Renal cortical epithelial cell (primary cell): ENCODE data around the gene NADK2. TPM values are rescaled to one million over a fixed set of nuclear protein-coding genes. Genes with fewer than 3 reads are reported as not detected.

Source experiments
- DNase-seq: peaks from one replicate; pipeline ENCODE4 v3.0.0-alpha.2; 2011; ENCODE audit warnings: low read depth
- total RNA-seq: library from RNA; depleted of rRNA; stranded (reverse); fragments of >200 nt; gene quantifications from 2 replicates; pipeline ENCODE4 v1.2.3, GENCODE V29; 2014

Gene NADK2
- total RNA-seq, 1 donor from 2014 or later: 52.9 TPM

DNA sequence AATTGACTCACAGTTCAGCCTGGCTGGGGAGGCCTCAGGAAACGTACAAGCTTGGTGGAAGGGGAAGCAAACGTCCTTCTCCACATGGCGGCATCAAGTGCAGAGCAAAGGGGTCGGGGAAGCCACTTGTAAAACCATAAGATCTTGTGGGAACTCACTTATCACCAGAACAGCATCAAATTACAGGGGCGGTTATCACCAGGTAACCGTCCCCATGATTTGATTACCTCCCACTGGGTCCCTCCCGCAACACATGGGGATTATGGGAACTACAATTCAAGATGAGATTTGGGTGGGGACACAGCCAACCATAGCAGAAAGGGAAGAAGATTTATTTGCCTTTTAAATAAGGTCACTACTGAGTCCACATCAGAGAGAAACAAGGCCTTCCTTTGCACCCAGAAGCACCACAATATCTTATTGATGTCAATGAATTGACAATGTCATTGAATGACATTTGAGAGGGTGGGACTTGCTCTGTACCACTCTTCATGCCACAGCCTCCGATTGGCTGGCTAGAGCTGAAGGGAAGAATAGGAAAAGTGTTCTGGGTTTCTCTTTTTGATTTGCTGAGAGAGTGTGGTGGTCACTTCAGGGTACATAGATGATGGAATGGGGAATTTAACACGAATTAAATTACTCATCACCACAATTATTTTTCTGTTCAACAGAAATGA lies 78.8 kb downstream of the NADK2 start:
- DNase-seq: no peak

DNA sequence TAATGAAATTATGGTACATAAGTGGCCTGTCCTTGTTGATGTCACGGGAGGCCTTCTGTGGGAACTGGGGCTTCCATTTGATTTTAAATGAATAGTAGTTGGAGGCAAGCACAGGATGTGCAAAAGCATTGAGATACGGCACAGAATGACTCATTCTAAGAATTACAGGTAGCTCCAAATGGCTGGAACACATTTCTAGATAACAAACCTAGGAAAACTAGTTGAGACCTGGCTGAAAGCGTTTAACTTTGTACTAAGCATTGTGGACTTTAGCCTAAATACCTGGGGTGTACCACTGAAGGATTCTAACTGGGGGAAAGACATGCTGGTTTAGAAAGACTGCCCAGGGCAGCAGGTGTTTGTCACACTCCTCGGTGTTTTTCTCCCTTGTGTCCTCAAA lies 80.4 kb downstream of the NADK2 start:
- DNase-seq: no peak

DNA sequence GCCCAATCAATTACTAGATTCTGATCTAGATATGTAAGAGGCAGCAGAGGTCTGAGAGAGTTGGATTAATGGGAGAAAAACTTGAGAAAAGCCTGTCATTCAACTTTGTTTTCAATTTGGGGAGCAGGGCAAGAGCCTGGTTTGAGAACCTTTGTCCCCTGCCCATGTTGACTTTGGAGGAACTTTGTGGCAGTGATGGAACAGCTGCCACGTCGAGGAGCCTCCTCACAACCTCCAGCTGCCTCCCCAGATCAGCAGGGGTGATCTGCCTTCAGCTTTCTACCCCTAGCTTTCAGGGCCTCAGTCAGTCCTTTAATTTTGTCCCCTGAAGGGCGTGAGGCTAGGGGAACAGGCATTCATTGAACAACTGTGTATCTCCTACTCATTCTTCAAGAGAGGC lies 81.1 kb downstream of the NADK2 start:
- DNase-seq: no peak

DNA sequence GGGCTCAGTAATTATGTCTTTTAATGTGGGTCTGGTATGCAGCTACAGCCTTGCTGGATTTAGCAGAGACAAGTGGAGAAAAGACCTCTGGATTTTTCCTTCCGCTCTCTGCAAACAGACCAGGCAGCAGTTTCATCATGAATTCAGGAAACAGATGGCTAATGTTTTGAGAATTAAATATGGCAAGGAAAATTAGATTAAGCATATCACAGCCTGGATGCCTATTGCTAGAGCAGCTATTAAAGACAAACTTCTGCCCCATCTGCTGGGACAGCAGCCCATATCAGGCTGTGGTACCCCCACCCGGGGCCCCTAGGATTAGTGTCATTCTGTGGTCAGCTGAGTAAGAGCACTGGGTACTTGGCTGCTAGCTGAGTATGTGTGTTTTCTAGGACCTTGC lies 83.6 kb downstream of the NADK2 start:
- no peak for DNase-seq

DNA sequence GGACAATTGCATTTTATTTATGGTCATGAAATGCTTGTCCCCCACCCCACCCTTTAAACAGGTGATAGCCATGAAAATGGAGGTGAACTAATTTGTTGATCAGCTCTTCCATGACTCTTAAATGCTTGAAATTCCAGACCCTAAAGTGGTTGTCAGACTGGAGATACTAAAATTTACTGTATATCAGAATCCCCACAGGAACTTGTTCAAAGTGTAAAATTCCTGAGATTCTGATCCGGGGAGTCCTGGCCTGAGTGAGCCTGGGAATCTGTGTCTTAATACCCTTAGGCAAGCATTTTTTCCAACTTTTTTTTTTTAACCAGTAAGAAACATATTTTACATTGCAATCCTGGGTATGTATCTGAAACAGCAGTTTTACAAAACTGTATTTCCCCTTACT lies 85.1 kb downstream of the NADK2 start:
- DNase-seq: peak; percentile 29

- DNase-seq: no peak
Measured at GRCh38 chr5:36156121-36156601, 85.6 kb downstream of the NADK2 start.

DNA sequence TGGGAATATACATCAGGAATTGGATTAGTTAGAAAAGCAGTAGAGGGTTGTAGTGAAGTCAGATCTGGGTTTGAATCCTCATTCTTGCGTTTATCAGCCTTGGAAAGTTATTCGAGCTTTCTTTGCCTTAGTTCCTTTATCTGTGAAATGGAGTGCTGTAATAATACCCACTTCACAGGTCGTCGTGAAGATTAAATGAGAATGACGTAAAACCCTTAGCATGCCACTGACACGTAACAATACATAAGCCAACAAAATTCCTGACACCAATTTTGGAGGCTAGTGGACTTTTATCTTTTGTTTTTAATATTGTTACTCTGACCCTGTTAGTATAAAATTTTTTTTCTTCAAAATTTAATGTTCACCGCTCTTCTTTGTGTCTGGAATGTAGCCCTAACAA lies 86.4 kb downstream of the NADK2 start:
- no peak for DNase-seq

- DNase-seq: no peak
Measured at GRCh38 chr5:36153726-36154125, 88.0 kb downstream of the NADK2 start.

DNA sequence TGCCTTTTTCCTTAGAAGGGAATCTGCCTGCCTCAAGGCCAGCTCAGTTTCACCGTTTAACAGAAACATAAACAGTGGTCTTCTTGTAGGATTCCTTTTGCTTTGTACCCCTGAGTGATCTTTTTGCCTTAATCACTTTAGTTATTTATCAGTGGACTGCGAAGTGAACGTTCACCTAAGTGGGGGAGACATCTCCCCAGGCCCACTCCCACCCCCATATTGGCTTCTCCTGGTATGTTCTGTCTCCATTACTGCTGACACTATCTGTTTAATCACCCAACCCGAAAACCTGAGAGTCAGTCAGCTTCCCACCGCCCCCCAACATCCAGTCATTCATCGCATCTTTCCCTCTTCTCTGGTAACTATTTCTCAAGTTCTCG lies 88.4 kb downstream of the NADK2 start:
- no peak for DNase-seq

GRCh38 chr5:36152324-36153297 lies 89.1 kb downstream of the NADK2 start:
- peak; percentile 41 for DNase-seq

DNA sequence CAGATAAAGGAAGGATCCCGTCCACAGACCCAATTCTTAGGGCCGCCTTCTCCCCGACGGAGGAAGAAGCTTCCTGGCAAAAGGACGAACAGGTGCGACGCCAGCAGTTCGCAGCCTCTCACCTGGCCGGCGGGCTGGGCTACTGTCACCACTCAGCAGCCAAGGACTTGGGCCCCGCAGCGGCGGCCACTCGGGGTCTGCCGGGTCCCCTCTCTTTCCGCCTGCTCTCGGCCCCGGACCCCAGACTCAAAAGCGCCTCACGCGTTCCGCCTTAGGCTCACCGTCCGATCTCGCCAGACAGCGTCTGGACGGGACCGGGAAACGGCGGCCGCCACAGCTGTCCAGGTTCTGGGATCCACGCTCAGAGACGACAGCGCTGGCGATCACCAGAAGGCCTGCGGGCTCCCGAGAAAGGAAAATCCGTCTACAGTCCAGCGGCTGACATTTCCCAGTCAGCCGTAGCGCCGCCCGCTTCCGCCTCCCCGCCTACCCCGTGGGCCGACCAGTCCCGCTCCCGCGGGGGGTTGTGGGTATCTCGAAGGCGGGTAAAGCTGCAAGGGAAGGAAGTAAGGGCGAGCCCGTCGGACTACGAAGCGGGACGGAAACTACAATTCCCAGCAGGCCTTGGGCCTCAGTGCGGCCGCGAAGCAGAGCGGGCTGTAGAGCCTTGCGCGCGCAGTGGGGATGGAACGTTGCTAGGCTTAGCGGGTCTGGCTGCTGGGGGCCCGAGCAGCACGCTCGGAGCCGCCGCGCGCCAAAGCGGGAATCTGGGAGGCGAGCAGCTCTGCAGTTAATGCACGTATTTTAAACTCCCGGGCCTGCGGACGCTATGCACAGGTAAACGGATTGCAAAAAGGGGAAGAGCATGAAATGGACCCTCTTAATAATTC lies 90.0 kb downstream of the NADK2 start, which contains the start of the genes LMBRD2 and SKP2:
Gene LMBRD2, minus strand, starts transcription at position 454 of the 890 bp plus-strand sequence. CDS start 8,538 bp downstream, outside the sequence.
Gene SKP2, plus strand, starts transcription at position 678 of the 890 bp plus-strand sequence. Its CDS starts 152 bp downstream, at position 830.
- DNase-seq: peak; percentile 94

DNA sequence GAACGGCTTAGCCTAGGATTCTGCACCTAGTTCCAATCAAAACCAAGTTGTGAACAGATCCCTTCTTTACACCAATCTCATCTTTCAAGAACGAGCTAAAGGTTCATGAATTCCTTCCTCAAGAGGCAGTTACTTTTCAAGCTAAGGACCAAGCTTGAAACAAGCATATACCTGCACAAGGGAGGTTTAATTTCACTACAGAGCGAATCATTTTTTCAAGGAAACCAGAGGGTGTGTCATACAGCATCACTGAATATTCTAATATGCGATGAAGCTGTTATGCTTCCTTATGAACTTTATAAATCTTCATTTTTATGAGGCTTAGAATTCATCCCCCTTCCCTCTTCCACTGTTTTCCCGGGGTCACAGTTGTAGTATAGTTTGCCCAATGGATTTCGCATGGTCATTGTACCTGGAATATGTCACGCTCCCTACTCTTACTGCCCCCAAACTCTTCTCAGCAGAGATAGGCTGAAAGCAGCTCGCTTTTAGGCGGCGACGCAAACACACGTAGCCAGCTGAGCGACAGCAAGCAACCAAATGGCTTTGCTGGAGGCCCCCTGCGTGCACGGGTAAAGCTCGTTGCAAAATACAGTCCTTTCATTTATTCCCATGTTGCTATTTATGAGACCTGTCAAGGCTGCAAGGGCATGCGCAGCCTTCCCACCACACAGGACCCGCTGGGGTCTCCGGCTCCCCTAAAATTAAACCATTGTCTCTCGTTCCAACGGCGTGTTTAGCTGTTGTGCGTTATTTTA lies 90.9 kb downstream of the NADK2 start:
- peak; percentile 30 for DNase-seq

DNA sequence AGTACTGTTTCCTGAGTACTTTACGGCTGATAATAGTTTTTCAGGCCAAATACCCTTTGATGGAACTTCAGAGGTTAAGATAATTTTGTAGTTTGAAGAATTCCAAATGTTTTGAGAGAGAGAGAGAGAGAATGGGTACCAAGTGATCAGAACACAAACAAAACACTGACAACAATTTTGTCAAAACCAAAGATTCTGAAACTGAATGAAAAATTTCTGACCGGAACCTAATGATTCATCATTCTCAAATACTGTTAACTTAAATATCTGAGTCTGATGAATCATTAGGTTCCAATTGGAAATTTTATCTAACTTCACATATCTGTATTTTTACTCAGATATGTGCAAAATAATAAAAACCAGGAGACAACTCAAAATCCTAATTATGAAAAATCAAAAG lies 94.0 kb downstream of the NADK2 start:
- no peak for DNase-seq

DNA sequence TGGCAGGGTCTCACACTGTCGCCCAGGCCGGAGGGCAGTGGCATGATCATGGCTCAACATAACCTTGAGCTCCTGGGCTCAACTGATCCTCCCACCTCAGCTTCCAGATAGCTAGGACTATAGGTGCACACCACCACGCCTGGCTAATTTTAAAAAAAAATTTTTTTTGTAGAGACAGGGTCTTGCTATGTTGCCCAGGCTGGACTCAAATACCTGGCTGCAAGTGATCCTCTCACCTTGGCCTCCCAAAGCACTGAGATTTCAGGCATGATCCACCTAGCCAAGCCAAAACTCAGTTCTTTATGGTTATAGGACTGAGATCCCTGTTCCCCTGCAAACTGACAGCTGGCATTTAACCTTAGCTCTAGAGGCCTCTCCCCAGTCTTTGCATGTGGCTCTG lies 95.3 kb downstream of the NADK2 start:
- DNase-seq: no peak

DNA sequence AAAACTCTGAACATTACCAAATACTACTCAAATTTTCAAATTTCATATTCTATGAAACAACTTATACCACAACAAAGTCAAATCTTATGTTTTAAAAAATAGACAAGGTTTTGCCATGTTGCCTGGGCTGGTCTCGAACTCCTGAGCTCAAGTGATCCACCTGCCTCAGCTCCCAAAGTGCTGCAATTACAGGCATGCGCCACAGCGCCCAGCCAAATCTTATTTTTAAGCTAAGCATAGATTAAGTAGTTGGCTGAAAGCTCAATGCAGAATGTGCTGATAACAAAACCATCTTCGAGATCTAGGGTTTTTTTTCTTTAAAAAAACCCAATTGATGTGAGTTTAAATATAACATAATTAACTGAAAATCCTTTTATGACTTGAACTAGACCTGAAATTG lies 96.4 kb downstream of the NADK2 start:
- DNase-seq: no peak

Other genes starting within 250 kb of the NADK2 start
- gene UGT3A2, start 175.0 kb downstream of the NADK2 start, total RNA-seq: 1.9 TPM in 1 of 2 replicates, not detected in the other
- 18.7 and 19.3 TPM in 2 replicates for gene LMBRD2, start 90.0 kb downstream of the NADK2 start, total RNA-seq
- gene SKP2, start 89.8 kb downstream of the NADK2 start, total RNA-seq: 15.1 and 22.7 TPM in 2 replicates
- under 0.01 TPM in 1 of 2 replicates, not detected in the other for gene RANBP3L, start 60.0 kb upstream of the NADK2 start, total RNA-seq